Duodenal mucosa (tissue), 2 donors: ENCODE measurements around the gene BAG3.
"Not testable (repeated sequence)": the region's sequence is repeated elsewhere in the genome, so short reads cannot be mapped to it uniquely, and the experiment has no call there.

Source experiments
- H3K27ac ChIP-seq: one replicate; pipeline ENCODE4 v1.7.0; 2013; ENCODE audit warnings: low read depth, low read length
- H3K27me3 ChIP-seq, 2 donors: one replicate each; pipeline ENCODE4 v1.7.0; 2013; ENCODE audit warnings: low read length in 2 of 2, control low read depth in 1 of 2; ENCODE audit not compliant: insufficient read depth in 2 of 2, control insufficient read depth in 1 of 2
- H3K36me3 ChIP-seq, 2 donors: one replicate each; pipeline ENCODE4 v1.7.0; 2013; ENCODE audit warnings: low read length in 2 of 2, control low read depth in 1 of 2; ENCODE audit not compliant: insufficient read depth in 2 of 2, control insufficient read depth in 1 of 2
- H3K4me1 ChIP-seq, 2 donors: one replicate each; pipeline ENCODE4 v1.7.0; 2013; ENCODE audit warnings: low read length in 2 of 2, control low read depth in 1 of 2; ENCODE audit not compliant: insufficient read depth in 2 of 2, control insufficient read depth in 1 of 2
- H3K4me3 ChIP-seq, 2 donors: one replicate each; pipeline ENCODE4 v1.7.0; 2013; ENCODE audit warnings: low read length in 2 of 2, low read depth in 1 of 2
- H3K9ac ChIP-seq, 2 donors: one replicate each; pipeline ENCODE4 v1.7.0; 2013; ENCODE audit warnings: low read length in 2 of 2, low read depth in 1 of 2
- H3K9me3 ChIP-seq, 2 donors: one replicate each; pipeline ENCODE4 v1.7.0; 2013; ENCODE audit warnings: low read length in 2 of 2, control low read depth in 1 of 2; ENCODE audit not compliant: control insufficient read depth in 1 of 2

The BAG3 gene

GRCh38 chr10:119619215-119619614, 32.0 kb upstream of the BAG3 start:
- H3K4me3 ChIP-seq: no peak overlapping the region
- no peak overlapping the region for H3K27ac ChIP-seq
- no peaks in the 10 kb centered on the region for H3K27me3 ChIP-seq
- H3K9ac ChIP-seq: no peak overlapping the region
- H3K9me3 ChIP-seq: no peaks in the 10 kb centered on the region
- H3K36me3 ChIP-seq: no peaks in the 10 kb centered on the region
- peaks cover 0 to 7% of the 10 kb centered on the region in 2 donors for H3K4me1 ChIP-seq

DNA sequence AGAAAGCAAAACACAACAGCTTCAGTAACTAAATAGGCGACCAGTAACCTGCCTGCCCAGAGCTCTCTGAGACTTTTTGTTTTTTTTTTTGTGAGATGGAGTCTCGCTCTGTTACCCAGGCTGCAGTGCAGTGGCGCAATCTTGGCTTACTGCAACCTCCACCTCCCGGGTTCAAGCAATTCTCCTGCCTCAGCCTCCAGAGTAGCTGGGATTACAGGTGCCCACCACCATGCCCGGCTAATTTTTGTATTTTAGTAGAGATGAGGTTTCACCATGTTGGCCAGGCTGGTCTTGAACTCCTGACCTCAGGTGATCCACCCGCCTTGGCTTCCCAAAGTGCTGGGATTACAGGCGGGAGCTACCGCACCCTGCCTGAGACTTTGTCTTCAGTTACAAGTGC, 31.4 kb upstream of the BAG3 start:
- H3K27ac ChIP-seq: not testable (repeated sequence)

DNA sequence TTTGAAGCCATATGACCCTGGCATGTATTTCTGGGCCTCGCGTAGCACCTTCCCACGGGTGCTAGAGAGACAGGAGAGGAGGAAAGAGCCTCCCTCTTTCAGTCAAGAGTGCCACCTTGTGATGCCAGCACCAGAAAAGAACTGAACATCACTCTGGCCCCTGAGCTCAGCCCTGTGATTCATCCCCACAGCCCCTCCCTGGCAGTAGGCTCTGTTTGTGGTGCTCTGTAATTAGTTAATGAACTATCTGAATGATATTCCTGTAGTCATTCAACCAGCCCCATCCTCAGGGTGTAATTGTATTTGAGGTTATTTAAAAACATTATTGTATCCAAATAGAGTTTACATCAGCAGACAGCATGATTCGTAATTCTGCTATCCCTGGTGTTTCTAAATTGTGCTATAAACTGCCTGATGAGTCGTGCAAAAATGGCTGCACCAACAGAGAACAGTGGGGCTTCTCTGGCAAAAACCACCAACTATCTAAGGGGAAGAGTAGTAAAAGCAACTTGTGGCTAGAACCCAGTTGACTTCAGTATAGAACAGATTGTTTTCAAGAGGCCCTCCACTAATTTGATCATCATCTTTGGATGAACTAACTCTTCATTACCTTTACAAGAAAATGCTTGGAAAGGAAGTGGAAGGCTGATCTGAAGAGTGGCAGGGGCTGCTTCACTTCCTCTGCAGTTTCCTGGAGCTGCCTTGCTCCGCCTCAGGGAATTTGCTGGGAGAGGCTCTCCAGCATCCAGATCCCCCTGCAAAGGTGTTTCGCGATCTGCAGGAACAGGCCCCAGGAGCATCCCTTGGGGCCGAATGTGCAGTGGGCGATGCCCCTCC, 30.7 kb upstream of the BAG3 start:
- Histone ChIP-seq H3K36me3 (no peaks in the 10 kb centered on the region), H3K9me3 (no peaks in the 10 kb centered on the region), H3K27ac (no peak overlapping the region), H3K27me3 (no peaks in the 10 kb centered on the region), H3K4me1 (peaks cover 0 to 7% of the 10 kb centered on the region in 2 donors), H3K9ac (no peak overlapping the region), H3K4me3 (no peak overlapping the region)

More for the DNA sequence above, 31.4 kb upstream of the BAG3 start:
- not testable (repeated sequence) for H3K4me1 ChIP-seq, H3K9ac ChIP-seq, H3K36me3 ChIP-seq, H3K4me3 ChIP-seq, H3K27me3 ChIP-seq, H3K9me3 ChIP-seq

DNA sequence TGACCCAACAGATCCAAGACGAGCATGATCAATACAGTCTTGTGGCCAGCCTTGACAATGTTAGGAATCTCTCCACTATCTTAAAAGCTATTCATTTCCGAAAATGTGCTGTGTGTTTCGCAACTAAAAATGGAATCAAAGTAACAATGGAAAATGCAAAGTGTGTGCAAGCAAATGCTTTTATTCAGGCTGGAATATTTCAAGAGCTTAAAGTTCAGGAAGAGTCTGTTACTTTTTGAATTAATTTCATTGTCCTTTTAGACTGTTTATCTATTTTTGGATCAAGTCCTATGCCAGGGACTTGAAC, 30.1 kb upstream of the BAG3 start:
- Histone ChIP-seq H3K4me1 (peaks cover 0 to 7% of the 10 kb centered on the region in 2 donors), H3K36me3 (no peaks in the 10 kb centered on the region), H3K9ac (no peak overlapping the region), H3K27me3 (no peaks in the 10 kb centered on the region), H3K27ac (no peak overlapping the region), H3K4me3 (no peak overlapping the region), H3K9me3 (no peaks in the 10 kb centered on the region)

DNA sequence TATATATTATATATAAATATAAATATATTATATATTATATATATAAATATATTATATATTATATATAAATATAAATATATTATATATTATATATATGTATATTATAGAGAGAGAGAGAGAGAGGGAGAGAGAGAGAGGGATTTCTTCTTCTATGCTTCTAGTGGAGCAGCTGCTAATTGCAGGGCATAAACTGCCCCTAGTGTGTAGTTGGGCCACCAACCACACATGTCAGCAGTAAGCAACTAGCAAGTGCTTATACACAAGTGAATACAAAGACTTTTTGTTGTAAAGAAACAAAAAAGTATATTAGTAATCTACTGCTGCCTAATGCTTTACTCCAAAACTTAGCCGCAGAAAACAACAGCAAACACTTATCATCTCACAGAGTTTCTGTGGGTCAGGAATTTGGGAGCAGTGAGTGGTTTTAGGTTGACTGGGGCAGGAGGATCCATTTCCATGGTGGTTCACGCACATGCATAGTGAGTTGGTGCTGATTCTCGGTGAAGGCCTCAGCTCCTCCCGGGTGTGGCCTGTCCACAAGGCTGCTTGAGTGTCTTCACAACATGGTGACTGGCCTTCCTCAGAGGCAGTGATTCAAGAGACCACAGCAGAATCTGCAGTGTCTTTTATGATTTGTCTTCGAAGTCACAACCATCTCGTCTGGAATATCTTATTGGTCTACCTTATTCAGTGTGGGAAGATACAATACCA, 25.5 kb upstream of the BAG3 start:
- Histone ChIP-seq H3K4me1 (no peaks in the 10 kb centered on the region), H3K27ac (no peak overlapping the region), H3K9me3 (no peaks in the 10 kb centered on the region), H3K9ac (no peak overlapping the region), H3K27me3 (no peaks in the 10 kb centered on the region), H3K4me3 (no peak overlapping the region), H3K36me3 (no peaks in the 10 kb centered on the region)

DNA sequence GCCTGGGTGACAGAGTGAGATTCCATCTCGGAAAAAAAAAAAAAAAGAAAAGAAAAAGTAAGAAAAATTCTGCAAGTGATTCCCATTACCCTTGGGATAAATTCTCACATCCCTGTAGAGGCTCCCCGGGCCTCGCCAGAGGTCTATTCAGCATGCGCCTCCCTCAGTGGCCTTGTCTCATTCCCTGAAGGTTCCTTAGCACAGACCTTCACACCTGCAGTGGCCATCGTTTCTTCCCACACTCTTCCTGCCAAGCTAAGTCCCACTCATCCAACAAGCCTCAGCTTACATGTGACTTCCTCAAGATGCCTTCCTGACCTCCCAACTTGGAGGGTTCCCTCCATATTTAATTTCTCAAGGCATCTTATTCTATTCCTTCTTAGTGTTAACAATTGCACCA, 20.9 kb upstream of the BAG3 start:
- H3K9me3 ChIP-seq: no peaks in the 10 kb centered on the region
- H3K9ac ChIP-seq: no peak overlapping the region
- H3K36me3 ChIP-seq: no peaks in the 10 kb centered on the region
- H3K27me3 ChIP-seq: no peaks in the 10 kb centered on the region
- no peak overlapping the region for H3K27ac ChIP-seq
- no peak overlapping the region for H3K4me3 ChIP-seq
- no peaks in the 10 kb centered on the region for H3K4me1 ChIP-seq

DNA sequence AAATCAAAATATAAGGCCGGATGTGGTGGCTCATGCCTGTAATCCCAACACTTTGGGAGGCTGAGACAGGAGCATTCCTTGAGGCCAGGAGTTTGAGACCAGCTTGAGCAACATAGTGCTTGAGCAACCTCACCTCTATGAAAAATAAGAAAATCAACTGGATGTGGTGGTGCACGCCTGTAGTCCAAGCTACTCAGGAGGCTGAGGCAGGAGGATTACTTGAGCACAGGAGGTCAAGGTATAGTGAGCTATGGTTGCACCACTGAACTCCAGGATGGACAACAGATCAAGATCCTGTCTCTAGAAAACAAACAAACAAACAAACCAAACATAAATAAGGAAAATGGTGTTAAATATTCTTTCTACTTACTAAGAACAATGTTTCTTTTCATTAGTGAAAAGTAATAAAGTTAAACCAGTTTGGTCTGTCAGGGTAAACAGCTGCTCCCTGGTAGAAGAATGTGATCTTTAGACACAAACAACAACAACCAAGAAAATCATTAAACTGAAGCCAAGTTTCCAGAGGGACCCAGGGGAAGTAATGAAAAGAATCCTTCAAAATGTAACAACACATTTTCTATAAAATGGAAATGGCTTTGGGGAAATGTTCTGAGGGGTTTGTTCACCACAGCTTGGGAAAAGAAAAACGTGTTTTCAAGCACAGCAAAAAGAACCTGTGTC, 17.5 kb upstream of the BAG3 start:
- Histone ChIP-seq H3K4me3 (no peak overlapping the region), H3K27me3 (no peaks in the 10 kb centered on the region)

GRCh38 chr10:119634219-119634544, 17.0 kb upstream of the BAG3 start:
- Histone ChIP-seq H3K4me3 (no peak overlapping the region), H3K27ac (no peak overlapping the region), H3K27me3 (no peaks in the 10 kb centered on the region), H3K9me3 (no peaks in the 10 kb centered on the region), H3K4me1 (no peaks in the 10 kb centered on the region), H3K36me3 (no peaks in the 10 kb centered on the region), H3K9ac (no peak overlapping the region)

More for the DNA sequence above, 17.5 kb upstream of the BAG3 start:
- H3K4me1 ChIP-seq: no peaks in the 10 kb centered on the region
- H3K36me3 ChIP-seq: no peaks in the 10 kb centered on the region
- H3K27ac ChIP-seq: no peak overlapping the region
- no peak overlapping the region for H3K9ac ChIP-seq
- H3K9me3 ChIP-seq: no peaks in the 10 kb centered on the region

DNA sequence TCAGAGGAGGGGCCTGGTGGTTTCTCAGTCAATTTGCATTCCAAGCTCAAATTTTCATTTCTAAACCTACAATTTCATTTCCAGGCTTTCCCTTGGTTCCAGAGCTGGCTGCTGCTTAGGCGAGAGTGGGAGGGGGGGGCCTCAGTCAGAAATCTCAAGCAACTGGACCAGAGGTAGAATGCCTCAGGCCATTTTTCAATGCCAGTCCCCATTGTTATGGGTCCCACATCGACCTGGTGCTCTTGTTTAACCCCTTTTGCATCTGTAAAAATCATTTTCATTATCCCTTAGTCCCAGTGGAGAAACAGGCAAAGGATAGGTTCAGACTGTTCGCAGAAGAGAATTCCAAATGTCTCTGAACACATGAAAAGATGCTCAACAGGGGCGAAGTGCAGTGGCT, 13.5 kb upstream of the BAG3 start:
- H3K36me3 ChIP-seq: no peaks in the 10 kb centered on the region
- H3K27me3 ChIP-seq: no peaks in the 10 kb centered on the region
- H3K9me3 ChIP-seq: no peaks in the 10 kb centered on the region
- H3K27ac ChIP-seq: no peak overlapping the region
- no peak overlapping the region for H3K9ac ChIP-seq
- peaks cover 7 to 8% of the 10 kb centered on the region in 2 donors for H3K4me1 ChIP-seq
- H3K4me3 ChIP-seq: no peak overlapping the region

DNA sequence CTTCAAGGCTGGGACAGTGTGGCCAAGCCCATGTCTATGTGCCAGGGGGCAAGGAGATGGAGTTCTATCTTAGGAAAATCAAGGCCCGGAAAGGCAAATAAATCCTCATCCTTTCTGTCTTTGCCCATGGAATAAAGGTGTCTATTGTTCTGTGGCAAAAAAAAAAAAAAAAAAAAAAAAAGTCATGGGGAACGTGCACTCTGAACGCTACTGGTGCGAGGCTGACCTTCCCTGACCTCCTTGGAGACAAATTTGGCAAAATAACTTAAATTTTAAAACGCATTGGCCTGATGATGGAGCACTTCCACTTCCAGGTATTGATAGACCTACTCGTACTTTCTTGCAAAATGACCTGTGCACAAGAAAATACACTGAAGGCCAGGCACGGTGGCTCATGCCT, 12.2 kb upstream of the BAG3 start:
- Histone ChIP-seq H3K9me3 (no peaks in the 10 kb centered on the region), H3K4me3 (no peak overlapping the region), H3K27ac (no peak overlapping the region), H3K9ac (no peak overlapping the region), H3K27me3 (no peaks in the 10 kb centered on the region), H3K4me1 (peaks cover 7 to 8% of the 10 kb centered on the region in 2 donors), H3K36me3 (no peaks in the 10 kb centered on the region)
